H9 (cell line): Measurements from ENCODE around the gene PLCD3. TPM values are rescaled to one million over a fixed set of nuclear protein-coding genes. Genes with fewer than 3 reads are reported as not detected.
A peak's percentile ranks its signal among the peaks of the same experiment; 100 is the strongest.

Experiments used
- DNase-seq: peaks from one replicate; pipeline ENCODE4 v3.0.0-alpha.2; 2017
- H2AFZ ChIP-seq: one replicate; pipeline ENCODE4 v1.6.1; 2013; ENCODE audit warnings: mild to moderate bottlenecking, low read length, control low read depth, moderate library complexity
- H2AK5ac ChIP-seq: 2 replicates; pipeline ENCODE4 v1.6.1; 2013; ENCODE audit warnings: low read length, control low read depth, mixed read lengths; ENCODE audit not compliant: insufficient read length
- H2BK120ac ChIP-seq: one replicate; pipeline ENCODE4 v1.6.1; 2013; ENCODE audit warnings: low read depth, mild to moderate bottlenecking, low read length, control low read depth, inconsistent platforms; ENCODE audit not compliant: poor library complexity, severe bottlenecking
- H2BK12ac ChIP-seq: 2 replicates; pipeline ENCODE4 v1.6.1; 2013; ENCODE audit warnings: low read length, control low read depth, mixed read lengths, low read depth; ENCODE audit not compliant: insufficient read length
- H2BK15ac ChIP-seq: 2 replicates; pipeline ENCODE4 v1.6.1; 2013; ENCODE audit warnings: low read depth, low read length, control low read depth
- H2BK20ac ChIP-seq: one replicate; pipeline ENCODE4 v1.6.1; 2013; ENCODE audit warnings: low read depth, mild to moderate bottlenecking, low read length, control low read depth, inconsistent platforms; ENCODE audit not compliant: poor library complexity, severe bottlenecking
- H2BK5ac ChIP-seq: 2 replicates; pipeline ENCODE4 v1.6.1; 2013; ENCODE audit warnings: low read length, control low read depth, mixed read lengths; ENCODE audit not compliant: insufficient read length
- H3K14ac ChIP-seq: 2 replicates; pipeline ENCODE4 v1.6.1; 2013; ENCODE audit warnings: low read length, control low read depth; ENCODE audit not compliant: insufficient read depth
- H3K18ac ChIP-seq: 2 replicates; pipeline ENCODE4 v1.6.1; 2013; ENCODE audit warnings: low read depth, mild to moderate bottlenecking, mixed read lengths, low read length, control low read depth; ENCODE audit not compliant: insufficient read length
- H3K23ac ChIP-seq: 2 replicates; pipeline ENCODE4 v1.6.1; 2013; ENCODE audit warnings: low read length, control low read depth, mixed read lengths, low read depth; ENCODE audit not compliant: insufficient read length
- H3K23me2 ChIP-seq: 2 replicates; pipeline ENCODE4 v1.6.1; 2013; ENCODE audit warnings: low read depth, mild to moderate bottlenecking, mixed read lengths, low read length, control low read depth; ENCODE audit not compliant: insufficient read length, poor library complexity, severe bottlenecking
- H3K27ac ChIP-seq: 2 replicates; pipeline ENCODE4 v1.5.1; 2013; ENCODE audit warnings: low read length, control low read depth, mixed read lengths, low read depth; ENCODE audit not compliant: insufficient read length
- H3K27me3 ChIP-seq: 2 replicates; pipeline ENCODE4 v1.6.1; 2013; ENCODE audit warnings: low read length, control low read depth, inconsistent platforms; ENCODE audit not compliant: insufficient read depth
- H3K4ac ChIP-seq: 2 replicates; pipeline ENCODE4 v1.6.1; 2013; ENCODE audit warnings: low read depth, mild to moderate bottlenecking, control low read depth, inconsistent platforms, low read length, moderate library complexity
- H3K4me1 ChIP-seq: 2 replicates; pipeline ENCODE4 v1.6.1; 2013; ENCODE audit warnings: low read length, control low read depth, inconsistent platforms; ENCODE audit not compliant: insufficient read depth
- H3K4me2 ChIP-seq: 2 replicates; pipeline ENCODE4 v1.6.1; 2013; ENCODE audit warnings: low read length, control low read depth, mixed read lengths; ENCODE audit not compliant: insufficient read length, insufficient read depth
- H3K56ac ChIP-seq: 2 replicates; pipeline ENCODE4 v1.6.1; 2013; ENCODE audit warnings: low read depth, mild to moderate bottlenecking, mixed read lengths, low read length, control low read depth; ENCODE audit not compliant: insufficient read length
- H3K79me1 ChIP-seq: 2 replicates; pipeline ENCODE4 v1.6.1; 2013; ENCODE audit warnings: low read depth, mild to moderate bottlenecking, moderate library complexity, low read length, control low read depth, inconsistent platforms; ENCODE audit not compliant: insufficient read depth, poor library complexity, severe bottlenecking
- H3K79me2 ChIP-seq: 2 replicates; pipeline ENCODE4 v1.6.1; 2013; ENCODE audit warnings: low read length, control low read depth, inconsistent platforms; ENCODE audit not compliant: insufficient read depth
- H3K9ac ChIP-seq: 2 replicates; pipeline ENCODE4 v1.6.1; 2013; ENCODE audit warnings: low read length, control low read depth, mixed read lengths; ENCODE audit not compliant: insufficient read length; ENCODE audit errors: extremely low read depth
- H3K9me3 ChIP-seq: one replicate; pipeline ENCODE4 v1.6.1; 2013; ENCODE audit warnings: low read depth, low read length, inconsistent platforms; ENCODE audit not compliant: control insufficient read depth
- H3T11ph ChIP-seq: one replicate; pipeline ENCODE4 v1.6.1; 2013; ENCODE audit warnings: mild to moderate bottlenecking, low read length, control low read depth, inconsistent platforms
- H4K20me1 ChIP-seq: one replicate; pipeline ENCODE4 v1.6.1; 2013; ENCODE audit not compliant: control insufficient read depth, insufficient read length, insufficient read depth
- H4K5ac ChIP-seq: 2 replicates; pipeline ENCODE4 v1.6.1; 2013; ENCODE audit warnings: low read depth, mild to moderate bottlenecking, mixed read lengths, low read length, control low read depth; ENCODE audit not compliant: insufficient read length
- H4K8ac ChIP-seq: replicated peaks from 2 replicates; pipeline ENCODE4 v1.6.1; 2013; ENCODE audit warnings: low read length, control low read depth, mixed read lengths, low read depth; ENCODE audit not compliant: insufficient read length
- H4K91ac ChIP-seq: 2 replicates; pipeline ENCODE4 v1.6.1; 2013; ENCODE audit warnings: low read depth, mild to moderate bottlenecking, moderate library complexity, mixed read lengths, low read length, control low read depth; ENCODE audit not compliant: insufficient read length
- H3K27ac Mint-ChIP-seq, 3 experiments: 2 replicates in 2 of 3; 3 replicates in 1 of 3; pipeline ENCODE4 v1.8.0; 2020 to 2021; ENCODE audit warnings: mixed read lengths in 3 of 3, mild to moderate bottlenecking in 1 of 3, moderate library complexity in 1 of 3
- H3K27me3 Mint-ChIP-seq: 2 replicates; pipeline ENCODE4 v1.8.0; 2021; ENCODE audit warnings: low read depth, mild to moderate bottlenecking, moderate library complexity, mixed read lengths
- H3K36me3 Mint-ChIP-seq, 3 experiments: 2 replicates in 2 of 3; 3 replicates in 1 of 3; pipeline ENCODE4 v1.8.0; 2020 to 2021; ENCODE audit warnings: low read depth in 3 of 3, mixed read lengths in 3 of 3; ENCODE audit not compliant: insufficient read depth in 1 of 3
- H3K4me1 Mint-ChIP-seq, 2 experiments: 2 replicates each; pipeline ENCODE4 v1.8.0; 2020; ENCODE audit warnings: mixed read lengths in 2 of 2
- H3K4me3 Mint-ChIP-seq, 2 experiments: 2 replicates in 1 of 2; 3 replicates in 1 of 2; pipeline ENCODE4 v1.8.0; 2020 to 2021; ENCODE audit warnings: mild to moderate bottlenecking in 2 of 2, mixed read lengths in 2 of 2, moderate library complexity in 1 of 2
- H3K9me3 Mint-ChIP-seq, 2 experiments: 2 replicates in 1 of 2; 3 replicates in 1 of 2; pipeline ENCODE4 v1.8.0; 2020; ENCODE audit warnings: mild to moderate bottlenecking in 2 of 2, mixed read lengths in 2 of 2, moderate library complexity in 1 of 2
- WGBS: extraction: QIAGEN DNeasy Blood & Tissue Kit; methylation state at CpG from one replicate; pipeline ENCODE4 v1.1.7; 2013; ENCODE audit warnings: missing lambda C conversion rate, low lambda C conversion rate, mixed read lengths; ENCODE audit not compliant: insufficient read length; ENCODE audit errors: extremely low coverage; 5-methylcytosine and 5-hydroxymethylcytosine counted together
- total RNA-seq: library from RNA; stranded (reverse); gene quantifications from 2 replicates; pipeline ENCODE4 v1.2.1, GENCODE V29; 2021
- TF ChIP-seq, protein P1 (sequence below): fragments of 200-600 bp; sonication (generic); conservative IDR thresholded peaks from 3 replicates; pipeline ENCODE4 v1.8.0; 2021; ENCODE audit warnings: antibody characterized with exemption, mild to moderate bottlenecking

Gene PLCD3
- total RNA-seq, 1 experiment from 2014 or later = 41.6 TPM

DNA sequence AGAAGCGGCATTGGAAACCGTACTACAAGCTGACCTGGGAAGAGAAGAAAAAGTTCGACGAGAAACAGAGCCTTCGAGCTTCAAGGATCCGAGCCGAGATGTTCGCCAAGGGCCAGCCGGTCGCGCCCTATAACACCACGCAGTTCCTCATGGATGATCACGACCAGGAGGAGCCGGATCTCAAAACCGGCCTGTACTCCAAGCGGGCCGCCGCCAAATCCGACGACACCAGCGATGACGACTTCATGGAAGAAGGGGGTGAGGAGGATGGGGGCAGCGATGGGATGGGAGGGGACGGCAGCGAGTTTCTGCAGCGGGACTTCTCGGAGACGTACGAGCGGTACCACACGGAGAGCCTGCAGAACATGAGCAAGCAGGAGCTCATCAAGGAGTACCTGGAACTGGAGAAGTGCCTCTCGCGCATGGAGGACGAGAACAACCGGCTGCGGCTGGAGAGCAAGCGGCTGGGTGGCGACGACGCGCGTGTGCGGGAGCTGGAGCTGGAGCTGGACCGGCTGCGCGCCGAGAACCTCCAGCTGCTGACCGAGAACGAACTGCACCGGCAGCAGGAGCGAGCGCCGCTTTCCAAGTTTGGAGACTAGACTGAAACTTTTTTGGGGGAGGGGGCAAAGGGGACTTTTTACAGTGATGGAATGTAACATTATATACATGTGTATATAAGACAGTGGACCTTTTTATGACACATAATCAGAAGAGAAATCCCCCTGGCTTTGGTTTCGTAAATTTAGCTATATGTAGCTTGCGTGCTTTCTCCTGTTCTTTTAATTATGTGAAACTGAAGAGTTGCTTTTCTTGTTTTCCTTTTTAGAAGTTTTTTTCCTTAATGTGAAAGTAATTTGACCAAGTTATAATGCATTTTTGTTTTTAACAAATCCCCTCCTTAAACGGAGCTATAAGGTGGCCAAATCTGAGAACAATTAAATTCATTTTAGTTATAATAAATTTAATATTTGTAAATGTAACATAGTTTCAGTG lies 17.7 kb upstream of the PLCD3 start:
- peak; percentile 55 for DNase-seq
- no peak overlapping the region for H2AK5ac ChIP-seq
- H3K18ac ChIP-seq = no peak overlapping the region
- peak overlapping the region; percentile 91 for H3K4me2 ChIP-seq
- H2BK120ac ChIP-seq = no peak overlapping the region
- Mint-ChIP-seq H3K27me3 (no peaks in the 10 kb centered on the region; the same call in none of the 2 replicates), H3K27ac (peak overlapping the region; percentile 69 to 99 (median 97); a peak in 6 of 7 replicates), H3K9me3 (no peaks in the 10 kb centered on the region; a peak in 1 of 5 replicates), H3K4me3 (peak overlapping the region; percentile 98 to 99), H3K36me3 (peaks cover 0 to 5% (median 3%) of the 10 kb centered on the region in 3 experiments; a peak in 2 of 7 replicates), H3K4me1 (peaks cover 28 to 34% of the 10 kb centered on the region in 2 experiments)
- H3T11ph ChIP-seq = no peak overlapping the region
- peaks cover 4% of the 10 kb centered on the region for H3K79me1 ChIP-seq
- H3K4ac ChIP-seq = no peak overlapping the region
- WGBS = no CpG with 5 or more reads among the region's 56 CpGs
- peak overlapping the region; percentile 78 for H3K9ac ChIP-seq
- no peak overlapping the region for H2BK5ac ChIP-seq
- peaks cover 16% of the 10 kb centered on the region for H3K23me2 ChIP-seq
- no peaks in the 10 kb centered on the region for H3K27me3 ChIP-seq
- H2BK12ac ChIP-seq = no peak overlapping the region
- H3K79me2 ChIP-seq = no peaks in the 10 kb centered on the region; the same call in 1 of the 2 replicates
- H2BK20ac ChIP-seq = no peak overlapping the region
- TF ChIP-seq, protein P1, sequence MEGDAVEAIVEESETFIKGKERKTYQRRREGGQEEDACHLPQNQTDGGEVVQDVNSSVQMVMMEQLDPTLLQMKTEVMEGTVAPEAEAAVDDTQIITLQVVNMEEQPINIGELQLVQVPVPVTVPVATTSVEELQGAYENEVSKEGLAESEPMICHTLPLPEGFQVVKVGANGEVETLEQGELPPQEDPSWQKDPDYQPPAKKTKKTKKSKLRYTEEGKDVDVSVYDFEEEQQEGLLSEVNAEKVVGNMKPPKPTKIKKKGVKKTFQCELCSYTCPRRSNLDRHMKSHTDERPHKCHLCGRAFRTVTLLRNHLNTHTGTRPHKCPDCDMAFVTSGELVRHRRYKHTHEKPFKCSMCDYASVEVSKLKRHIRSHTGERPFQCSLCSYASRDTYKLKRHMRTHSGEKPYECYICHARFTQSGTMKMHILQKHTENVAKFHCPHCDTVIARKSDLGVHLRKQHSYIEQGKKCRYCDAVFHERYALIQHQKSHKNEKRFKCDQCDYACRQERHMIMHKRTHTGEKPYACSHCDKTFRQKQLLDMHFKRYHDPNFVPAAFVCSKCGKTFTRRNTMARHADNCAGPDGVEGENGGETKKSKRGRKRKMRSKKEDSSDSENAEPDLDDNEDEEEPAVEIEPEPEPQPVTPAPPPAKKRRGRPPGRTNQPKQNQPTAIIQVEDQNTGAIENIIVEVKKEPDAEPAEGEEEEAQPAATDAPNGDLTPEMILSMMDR = no peak
- H3K23ac ChIP-seq = no peak overlapping the region
- H4K91ac ChIP-seq = no peak overlapping the region
- no peaks in the 10 kb centered on the region for H3K9me3 ChIP-seq
- peaks cover 2% of the 10 kb centered on the region; the same call in 1 of the 2 replicates for H3K4me1 ChIP-seq
- H2BK15ac ChIP-seq = no peak overlapping the region
- H4K8ac ChIP-seq = no peak overlapping the region
- no peak overlapping the region for H2AFZ ChIP-seq
- H4K5ac ChIP-seq = no peak overlapping the region
- no peak overlapping the region for H3K56ac ChIP-seq
- no peak overlapping the region for H3K27ac ChIP-seq
- H3K14ac ChIP-seq = peak overlapping the region; percentile 45
- H4K20me1 ChIP-seq = no peaks in the 10 kb centered on the region
